WTC11 (cell line): ENCODE results near the gene CDH20. TPM values are rescaled to one million over a fixed set of nuclear protein-coding genes. Genes with fewer than 3 reads are reported as not detected.

Experiments used
- ATAC-seq: fragments of 200-7000 bp; cut with Tn5 transposase; 2 replicates; pipeline ENCODE4 v1.10.0; 2021; ENCODE audit warnings: mild to moderate bottlenecking, moderate library complexity
- CTCF ChIA-PET: fragments of 300-600 bp; sonication (Branson Sonifier 250); formaldehyde crosslinking; loops from one replicate; lab custom pipeline; 2021; ENCODE audit warnings: antibody characterized with exemption; lab: Charles Lee
- POLR2A ChIA-PET: fragments of 350-600 bp; sonication (Branson Sonifier 250); formaldehyde crosslinking; loops from one replicate; lab custom pipeline; 2021; ENCODE audit warnings: antibody characterized with exemption; lab: Charles Lee
- DNase-seq: peaks from one replicate; pipeline ENCODE4 v3.0.0; 2021; ENCODE audit warnings: low spot score
- H3K27ac Mint-ChIP-seq: 2 replicates; pipeline ENCODE4 v1.8.0; 2021; ENCODE audit warnings: mixed read lengths
- H3K27me3 Mint-ChIP-seq: 2 replicates; pipeline ENCODE4 v1.8.0; 2021; ENCODE audit warnings: low read depth, mild to moderate bottlenecking, moderate library complexity, mixed read lengths
- H3K36me3 Mint-ChIP-seq: 2 replicates; pipeline ENCODE4 v1.8.0; 2021; ENCODE audit warnings: mixed read lengths
- H3K4me1 Mint-ChIP-seq: 2 replicates; pipeline ENCODE4 v1.8.0; 2022; ENCODE audit warnings: mixed read lengths
- H3K4me3 Mint-ChIP-seq: 2 replicates; pipeline ENCODE4 v1.8.0; 2021; ENCODE audit warnings: mild to moderate bottlenecking, moderate library complexity, mixed read lengths
- H3K9me3 Mint-ChIP-seq: 2 replicates; pipeline ENCODE4 v1.8.0; 2021; ENCODE audit warnings: mixed read lengths
- ATF1 ChIP-seq: sonication (generic); formaldehyde crosslinking; IDR thresholded peaks from 2 replicates; pipeline ENCODE4 v1.8.1; 2023; ENCODE audit warnings: mild to moderate bottlenecking, moderate library complexity, missing genetic modification reagents
- CBFB ChIP-seq: sonication (generic); formaldehyde crosslinking; IDR thresholded peaks from 2 replicates; pipeline ENCODE4 v1.8.1; 2022; ENCODE audit warnings: mild to moderate bottlenecking, low read depth, missing genetic modification reagents
- ELF4 ChIP-seq: sonication (generic); formaldehyde crosslinking; IDR thresholded peaks from 2 replicates; pipeline ENCODE4 v1.8.1; 2022; ENCODE audit warnings: low read depth, mild to moderate bottlenecking, moderate library complexity, missing genetic modification reagents
- ESRRA ChIP-seq: sonication (generic); formaldehyde crosslinking; IDR thresholded peaks from 2 replicates; pipeline ENCODE4 v1.8.1; 2022; ENCODE audit warnings: mild to moderate bottlenecking, missing genetic modification reagents, borderline replicate concordance
- MXD4 ChIP-seq: fragments of 250-450 bp; sonication (Bioruptor Pico); IDR thresholded peaks from 2 replicates; pipeline ENCODE4 v1.8.0; 2021; ENCODE audit warnings: mild to moderate bottlenecking, moderate library complexity, borderline replicate concordance
- OVOL2 ChIP-seq: fragments of 250-450 bp; sonication (Bioruptor Pico); IDR thresholded peaks from 2 replicates; pipeline ENCODE4 v1.9.0; 2021; ENCODE audit warnings: mild to moderate bottlenecking, borderline replicate concordance
- SMAD4 ChIP-seq: sonication (generic); formaldehyde crosslinking; IDR thresholded peaks from 2 replicates; pipeline ENCODE4 v1.8.0; 2022; ENCODE audit warnings: mild to moderate bottlenecking, missing genetic modification reagents
- SP1 ChIP-seq: sonication (generic); formaldehyde crosslinking; conservative IDR thresholded peaks from 2 replicates; pipeline ENCODE4 v1.8.1; 2022; ENCODE audit warnings: missing genetic modification reagents
- TCF7 ChIP-seq: sonication (generic); formaldehyde crosslinking; IDR thresholded peaks from 2 replicates; pipeline ENCODE4 v1.8.0; 2022; ENCODE audit warnings: mild to moderate bottlenecking, low read depth, missing genetic modification reagents, moderate library complexity
- TEAD1 ChIP-seq: sonication (generic); formaldehyde crosslinking; IDR thresholded peaks from 2 replicates; pipeline ENCODE4 v1.8.0; 2022; ENCODE audit warnings: mild to moderate bottlenecking, missing genetic modification reagents
- TP53 ChIP-seq: sonication (generic); formaldehyde crosslinking; IDR thresholded peaks from 2 replicates; pipeline ENCODE4 v1.8.1; 2023; ENCODE audit warnings: mild to moderate bottlenecking, missing genetic modification reagents
- ZNF138 ChIP-seq: sonication (generic); formaldehyde crosslinking; conservative IDR thresholded peaks from 2 replicates; pipeline ENCODE4 v1.8.1; 2022; ENCODE audit warnings: mild to moderate bottlenecking, moderate library complexity, missing genetic modification reagents
- ZNF219 ChIP-seq: sonication (generic); formaldehyde crosslinking; IDR thresholded peaks from 2 replicates; pipeline ENCODE4 v1.8.0; 2023; ENCODE audit warnings: missing genetic modification reagents, mild to moderate bottlenecking, borderline replicate concordance
- ZNF263 ChIP-seq: sonication (generic); formaldehyde crosslinking; IDR thresholded peaks from 2 replicates; pipeline ENCODE4 v1.8.1; 2022; ENCODE audit warnings: low read depth, mild to moderate bottlenecking, moderate library complexity, missing genetic modification reagents
- total RNA-seq: library from RNA; stranded (reverse); gene quantifications from 3 replicates; pipeline ENCODE4 v1.2.3, GENCODE V29; 2021
- TF ChIP-seq, protein P1 (sequence below): fragments of 250-450 bp; sonication (Bioruptor Pico); IDR thresholded peaks from 2 replicates; pipeline ENCODE4 v1.8.0; 2021; ENCODE audit warnings: mild to moderate bottlenecking
- TF ChIP-seq, protein P2 (sequence below): fragments of 250-450 bp; sonication (Bioruptor Pico); IDR thresholded peaks from 2 replicates; pipeline ENCODE4 v1.9.0; 2021; ENCODE audit warnings: mild to moderate bottlenecking
- TF ChIP-seq, protein P3 (sequence below): sonication (generic); formaldehyde crosslinking; IDR thresholded peaks from 2 replicates; pipeline ENCODE4 v1.8.1; 2022; ENCODE audit warnings: mild to moderate bottlenecking, moderate library complexity, missing genetic modification reagents
- TF ChIP-seq, protein P4 (sequence below): sonication (generic); formaldehyde crosslinking; IDR thresholded peaks from 2 replicates; pipeline ENCODE4 v1.8.0; 2022; ENCODE audit warnings: mild to moderate bottlenecking, missing genetic modification reagents
- TF ChIP-seq, protein P5 (sequence below): sonication (generic); formaldehyde crosslinking; IDR thresholded peaks from 2 replicates; pipeline ENCODE4 v1.8.1; 2023; ENCODE audit warnings: mild to moderate bottlenecking, missing genetic modification reagents, moderate library complexity

CDH20 gene
- total RNA-seq, 1 experiment from 2014 or later = 0.39 TPM

DNA sequence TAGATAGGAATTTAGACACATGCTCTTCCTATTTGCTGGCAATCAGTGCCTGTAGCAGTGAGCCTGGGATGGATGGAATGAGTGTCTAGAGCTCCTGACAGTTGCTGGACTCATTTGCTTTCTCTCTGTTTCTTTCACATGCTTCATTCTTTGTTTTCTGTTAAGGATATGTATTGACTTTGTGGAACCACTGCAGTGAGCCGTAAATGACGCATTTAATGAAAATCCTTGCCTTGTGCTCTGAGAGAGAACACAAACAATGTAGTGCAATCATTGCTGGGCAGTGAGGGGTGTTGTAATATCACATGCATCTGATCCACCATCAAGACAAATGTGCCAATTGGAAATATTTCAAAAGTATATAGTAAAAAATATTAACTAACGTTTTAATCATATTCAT lies 25.2 kb upstream of the CDH20 start:
- Mint-ChIP-seq H3K36me3 (0 out of 2 replicates have a peak, but pooled peaks cover 4% of the 10 kb centered on the region), H3K27ac (no peak overlapping the region), H3K4me3 (no peak overlapping the region), H3K27me3 (no peaks in the 10 kb centered on the region), H3K4me1 (0 out of 2 replicates have a peak, but pooled peaks cover 5% of the 10 kb centered on the region), H3K9me3 (peaks cover 12% of the 10 kb centered on the region)
- DNase-seq (no peak), ATAC-seq (no peak)
- POLR2A ChIA-PET = no interaction called here
- CTCF ChIA-PET = no interaction called here
- TF ChIP-seq, protein P1, sequence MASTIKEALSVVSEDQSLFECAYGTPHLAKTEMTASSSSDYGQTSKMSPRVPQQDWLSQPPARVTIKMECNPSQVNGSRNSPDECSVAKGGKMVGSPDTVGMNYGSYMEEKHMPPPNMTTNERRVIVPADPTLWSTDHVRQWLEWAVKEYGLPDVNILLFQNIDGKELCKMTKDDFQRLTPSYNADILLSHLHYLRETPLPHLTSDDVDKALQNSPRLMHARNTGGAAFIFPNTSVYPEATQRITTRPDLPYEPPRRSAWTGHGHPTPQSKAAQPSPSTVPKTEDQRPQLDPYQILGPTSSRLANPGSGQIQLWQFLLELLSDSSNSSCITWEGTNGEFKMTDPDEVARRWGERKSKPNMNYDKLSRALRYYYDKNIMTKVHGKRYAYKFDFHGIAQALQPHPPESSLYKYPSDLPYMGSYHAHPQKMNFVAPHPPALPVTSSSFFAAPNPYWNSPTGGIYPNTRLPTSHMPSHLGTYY (CRISPR knock-in tag) = no peak
- TF ChIP-seq, protein P2, sequence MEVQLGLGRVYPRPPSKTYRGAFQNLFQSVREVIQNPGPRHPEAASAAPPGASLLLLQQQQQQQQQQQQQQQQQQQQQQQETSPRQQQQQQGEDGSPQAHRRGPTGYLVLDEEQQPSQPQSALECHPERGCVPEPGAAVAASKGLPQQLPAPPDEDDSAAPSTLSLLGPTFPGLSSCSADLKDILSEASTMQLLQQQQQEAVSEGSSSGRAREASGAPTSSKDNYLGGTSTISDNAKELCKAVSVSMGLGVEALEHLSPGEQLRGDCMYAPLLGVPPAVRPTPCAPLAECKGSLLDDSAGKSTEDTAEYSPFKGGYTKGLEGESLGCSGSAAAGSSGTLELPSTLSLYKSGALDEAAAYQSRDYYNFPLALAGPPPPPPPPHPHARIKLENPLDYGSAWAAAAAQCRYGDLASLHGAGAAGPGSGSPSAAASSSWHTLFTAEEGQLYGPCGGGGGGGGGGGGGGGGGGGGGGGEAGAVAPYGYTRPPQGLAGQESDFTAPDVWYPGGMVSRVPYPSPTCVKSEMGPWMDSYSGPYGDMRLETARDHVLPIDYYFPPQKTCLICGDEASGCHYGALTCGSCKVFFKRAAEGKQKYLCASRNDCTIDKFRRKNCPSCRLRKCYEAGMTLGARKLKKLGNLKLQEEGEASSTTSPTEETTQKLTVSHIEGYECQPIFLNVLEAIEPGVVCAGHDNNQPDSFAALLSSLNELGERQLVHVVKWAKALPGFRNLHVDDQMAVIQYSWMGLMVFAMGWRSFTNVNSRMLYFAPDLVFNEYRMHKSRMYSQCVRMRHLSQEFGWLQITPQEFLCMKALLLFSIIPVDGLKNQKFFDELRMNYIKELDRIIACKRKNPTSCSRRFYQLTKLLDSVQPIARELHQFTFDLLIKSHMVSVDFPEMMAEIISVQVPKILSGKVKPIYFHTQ = no peak
- TF ChIP-seq MXD4 (CRISPR knock-in tag) = no peak
- TF ChIP-seq SMAD4 (CRISPR knock-in tag) = no peak
- TF ChIP-seq OVOL2 (CRISPR knock-in tag) = no peak
- no peak for TF ChIP-seq ZNF263 (CRISPR knock-in tag)
- TF ChIP-seq ZNF138 (CRISPR knock-in tag) = no peak
- no peak for TF ChIP-seq ZNF219 (CRISPR knock-in tag)
- TF ChIP-seq TEAD1 (CRISPR knock-in tag) = no peak
- no peak for TF ChIP-seq ATF1 (CRISPR knock-in tag)
- TF ChIP-seq TP53 (CRISPR knock-in tag) = no peak
- TF ChIP-seq ESRRA (CRISPR knock-in tag) = no peak

DNA sequence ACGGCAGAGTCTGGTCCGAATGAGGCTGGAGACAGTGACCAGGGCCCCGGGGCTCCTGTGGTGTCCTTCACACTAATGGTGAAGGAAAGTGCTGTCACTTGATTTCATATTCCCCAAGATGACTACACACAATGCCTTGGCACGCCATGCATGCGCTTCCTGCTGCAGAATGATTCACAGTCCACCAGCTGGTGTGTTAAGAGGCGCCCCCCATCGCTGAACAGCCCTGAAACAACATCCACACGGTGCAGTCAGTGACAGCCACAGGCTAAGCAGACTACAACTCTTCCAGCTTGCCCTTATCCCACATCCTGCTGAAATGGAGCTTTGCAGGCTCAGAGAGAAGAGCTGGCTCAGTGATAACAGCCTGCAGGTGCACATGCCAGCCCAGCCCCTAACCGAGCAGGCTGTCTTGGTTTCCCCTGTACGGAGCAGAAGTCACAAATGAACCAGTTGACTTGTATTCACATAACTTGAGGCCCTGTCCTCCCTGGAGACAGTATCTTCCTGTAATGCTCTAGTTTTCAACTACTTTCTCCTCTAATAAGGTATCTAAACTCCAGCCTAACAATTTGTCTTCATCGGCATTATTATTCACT lies 24.3 kb upstream of the CDH20 start:
- ChIA-PET CTCF (no interaction called here), POLR2A (no interaction called here)
- Mint-ChIP-seq H3K27ac (no peak overlapping the region), H3K9me3 (peaks cover 9% of the 10 kb centered on the region), H3K27me3 (no peaks in the 10 kb centered on the region), H3K4me1 (0 out of 2 replicates have a peak, but pooled peaks cover 5% of the 10 kb centered on the region), H3K36me3 (peaks cover 2% of the 10 kb centered on the region; the same call in 1 of the 2 replicates), H3K4me3 (no peak overlapping the region)
- TF ChIP-seq SP1 = no peak
- no peak for TF ChIP-seq CBFB (CRISPR knock-in tag)
- no peak for TF ChIP-seq TCF7 (CRISPR knock-in tag)
- TF ChIP-seq, protein P3, sequence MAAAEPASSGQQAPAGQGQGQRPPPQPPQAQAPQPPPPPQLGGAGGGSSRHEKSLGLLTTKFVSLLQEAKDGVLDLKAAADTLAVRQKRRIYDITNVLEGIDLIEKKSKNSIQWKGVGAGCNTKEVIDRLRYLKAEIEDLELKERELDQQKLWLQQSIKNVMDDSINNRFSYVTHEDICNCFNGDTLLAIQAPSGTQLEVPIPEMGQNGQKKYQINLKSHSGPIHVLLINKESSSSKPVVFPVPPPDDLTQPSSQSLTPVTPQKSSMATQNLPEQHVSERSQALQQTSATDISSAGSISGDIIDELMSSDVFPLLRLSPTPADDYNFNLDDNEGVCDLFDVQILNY = no peak
- TF ChIP-seq ELF4 = no peak
- TF ChIP-seq, protein P4, sequence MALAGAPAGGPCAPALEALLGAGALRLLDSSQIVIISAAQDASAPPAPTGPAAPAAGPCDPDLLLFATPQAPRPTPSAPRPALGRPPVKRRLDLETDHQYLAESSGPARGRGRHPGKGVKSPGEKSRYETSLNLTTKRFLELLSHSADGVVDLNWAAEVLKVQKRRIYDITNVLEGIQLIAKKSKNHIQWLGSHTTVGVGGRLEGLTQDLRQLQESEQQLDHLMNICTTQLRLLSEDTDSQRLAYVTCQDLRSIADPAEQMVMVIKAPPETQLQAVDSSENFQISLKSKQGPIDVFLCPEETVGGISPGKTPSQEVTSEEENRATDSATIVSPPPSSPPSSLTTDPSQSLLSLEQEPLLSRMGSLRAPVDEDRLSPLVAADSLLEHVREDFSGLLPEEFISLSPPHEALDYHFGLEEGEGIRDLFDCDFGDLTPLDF = no peak
- no peak for TF ChIP-seq MXD4 (CRISPR knock-in tag)
- TF ChIP-seq, protein P5, sequence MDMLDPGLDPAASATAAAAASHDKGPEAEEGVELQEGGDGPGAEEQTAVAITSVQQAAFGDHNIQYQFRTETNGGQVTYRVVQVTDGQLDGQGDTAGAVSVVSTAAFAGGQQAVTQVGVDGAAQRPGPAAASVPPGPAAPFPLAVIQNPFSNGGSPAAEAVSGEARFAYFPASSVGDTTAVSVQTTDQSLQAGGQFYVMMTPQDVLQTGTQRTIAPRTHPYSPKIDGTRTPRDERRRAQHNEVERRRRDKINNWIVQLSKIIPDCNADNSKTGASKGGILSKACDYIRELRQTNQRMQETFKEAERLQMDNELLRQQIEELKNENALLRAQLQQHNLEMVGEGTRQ (CRISPR knock-in tag) = no peak
- peak; percentile 51 for ATAC-seq
- DNase-seq = no peak
